ENCODE measurements around the gene FAM110D. TPM values are rescaled to one million over a fixed set of nuclear protein-coding genes. Genes with fewer than 3 reads are reported as not detected.

FAM110D gene
- total RNA-seq, 1 experiment from 2014 or later: 0.05 TPM

DNA sequence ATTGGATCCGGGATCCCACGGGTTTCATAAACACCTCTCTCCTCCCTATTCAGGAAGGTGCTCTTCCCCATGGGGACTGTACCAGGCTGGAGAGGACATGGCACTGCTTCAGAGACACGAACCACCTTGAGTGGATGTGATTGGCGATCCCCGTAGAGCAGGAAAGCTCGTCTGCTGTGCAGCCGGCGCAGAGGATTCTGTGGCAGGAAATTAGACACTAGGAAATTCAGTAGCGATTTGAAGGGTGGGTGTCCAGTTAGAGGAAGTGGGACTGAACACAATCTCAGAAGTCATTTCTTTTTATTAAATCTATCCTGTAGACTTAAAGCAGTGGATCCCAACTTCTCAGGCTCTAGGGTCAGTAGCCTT, 46.5 kb upstream of the FAM110D start:
- BruUV-seq (replicated peaks): no TSS peak
- intact Hi-C loops (cut with micrococcal nuclease; ENCODE audit: unreplicated experiment): loop anchor here (5.0 kb wide), 1 partner anchor 75 kb away; no protein-coding TSS in a partner anchor
- ChIA-PET CTCF (no interaction called here), POLR2A (no interaction called here)
- Histone ChIP-seq H3K36me3 (ENCODE audit: control insufficient read depth, insufficient read depth, low read length) (peaks cover 2% of the 10 kb centered on the region), H3K4me3 (ENCODE audit: low read depth in 2 of 2, low read length in 2 of 2) (peak overlapping the region; percentile 85 to 94), H3K9me3 (ENCODE audit: control insufficient read depth, insufficient read depth, low read depth, low read length) (no peaks in the 10 kb centered on the region), H3K4me1 (ENCODE audit: control insufficient read depth, insufficient read depth, low read length) (peaks cover 17% of the 10 kb centered on the region), H3K27ac (ENCODE audit: low read length) (peak overlapping the region; percentile 83), H3K27me3 (ENCODE audit: control insufficient read depth, insufficient read depth, low read length) (no peaks in the 10 kb centered on the region)
- ATAC-seq (peak; percentile 26), DNase-seq (ENCODE audit: low read depth, low spot score) (no peak)
- TF ChIP-seq TCF7L2 (IDR thresholded peaks at IDR 0.05; ENCODE audit: low read depth, low read length) (no peak), SIN3A (IDR thresholded peaks at IDR 0.05; ENCODE audit: borderline replicate concordance, insufficient read depth, low read depth, low read length) (no peak), POLR2AphosphoS5 (IDR thresholded peaks at IDR 0.05; ENCODE audit: low read depth, low read length) (no peak)
- TF ChIP-seq, protein P1, sequence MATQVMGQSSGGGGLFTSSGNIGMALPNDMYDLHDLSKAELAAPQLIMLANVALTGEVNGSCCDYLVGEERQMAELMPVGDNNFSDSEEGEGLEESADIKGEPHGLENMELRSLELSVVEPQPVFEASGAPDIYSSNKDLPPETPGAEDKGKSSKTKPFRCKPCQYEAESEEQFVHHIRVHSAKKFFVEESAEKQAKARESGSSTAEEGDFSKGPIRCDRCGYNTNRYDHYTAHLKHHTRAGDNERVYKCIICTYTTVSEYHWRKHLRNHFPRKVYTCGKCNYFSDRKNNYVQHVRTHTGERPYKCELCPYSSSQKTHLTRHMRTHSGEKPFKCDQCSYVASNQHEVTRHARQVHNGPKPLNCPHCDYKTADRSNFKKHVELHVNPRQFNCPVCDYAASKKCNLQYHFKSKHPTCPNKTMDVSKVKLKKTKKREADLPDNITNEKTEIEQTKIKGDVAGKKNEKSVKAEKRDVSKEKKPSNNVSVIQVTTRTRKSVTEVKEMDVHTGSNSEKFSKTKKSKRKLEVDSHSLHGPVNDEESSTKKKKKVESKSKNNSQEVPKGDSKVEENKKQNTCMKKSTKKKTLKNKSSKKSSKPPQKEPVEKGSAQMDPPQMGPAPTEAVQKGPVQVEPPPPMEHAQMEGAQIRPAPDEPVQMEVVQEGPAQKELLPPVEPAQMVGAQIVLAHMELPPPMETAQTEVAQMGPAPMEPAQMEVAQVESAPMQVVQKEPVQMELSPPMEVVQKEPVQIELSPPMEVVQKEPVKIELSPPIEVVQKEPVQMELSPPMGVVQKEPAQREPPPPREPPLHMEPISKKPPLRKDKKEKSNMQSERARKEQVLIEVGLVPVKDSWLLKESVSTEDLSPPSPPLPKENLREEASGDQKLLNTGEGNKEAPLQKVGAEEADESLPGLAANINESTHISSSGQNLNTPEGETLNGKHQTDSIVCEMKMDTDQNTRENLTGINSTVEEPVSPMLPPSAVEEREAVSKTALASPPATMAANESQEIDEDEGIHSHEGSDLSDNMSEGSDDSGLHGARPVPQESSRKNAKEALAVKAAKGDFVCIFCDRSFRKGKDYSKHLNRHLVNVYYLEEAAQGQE (IDR thresholded peaks at IDR 0.05; ENCODE audit: insufficient read depth in 1 of 2, low read depth in 2 of 2, low read length in 1 of 2): no peak
- TF ChIP-seq, protein P2, sequence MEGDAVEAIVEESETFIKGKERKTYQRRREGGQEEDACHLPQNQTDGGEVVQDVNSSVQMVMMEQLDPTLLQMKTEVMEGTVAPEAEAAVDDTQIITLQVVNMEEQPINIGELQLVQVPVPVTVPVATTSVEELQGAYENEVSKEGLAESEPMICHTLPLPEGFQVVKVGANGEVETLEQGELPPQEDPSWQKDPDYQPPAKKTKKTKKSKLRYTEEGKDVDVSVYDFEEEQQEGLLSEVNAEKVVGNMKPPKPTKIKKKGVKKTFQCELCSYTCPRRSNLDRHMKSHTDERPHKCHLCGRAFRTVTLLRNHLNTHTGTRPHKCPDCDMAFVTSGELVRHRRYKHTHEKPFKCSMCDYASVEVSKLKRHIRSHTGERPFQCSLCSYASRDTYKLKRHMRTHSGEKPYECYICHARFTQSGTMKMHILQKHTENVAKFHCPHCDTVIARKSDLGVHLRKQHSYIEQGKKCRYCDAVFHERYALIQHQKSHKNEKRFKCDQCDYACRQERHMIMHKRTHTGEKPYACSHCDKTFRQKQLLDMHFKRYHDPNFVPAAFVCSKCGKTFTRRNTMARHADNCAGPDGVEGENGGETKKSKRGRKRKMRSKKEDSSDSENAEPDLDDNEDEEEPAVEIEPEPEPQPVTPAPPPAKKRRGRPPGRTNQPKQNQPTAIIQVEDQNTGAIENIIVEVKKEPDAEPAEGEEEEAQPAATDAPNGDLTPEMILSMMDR (IDR thresholded peaks at IDR 0.05): no peak
- in situ Hi-C loops (cut with HindIII; ENCODE audit: low pct_unique_long_range_greater_than_20kb, low sequenced_read_pairs): no loop called here

DNA sequence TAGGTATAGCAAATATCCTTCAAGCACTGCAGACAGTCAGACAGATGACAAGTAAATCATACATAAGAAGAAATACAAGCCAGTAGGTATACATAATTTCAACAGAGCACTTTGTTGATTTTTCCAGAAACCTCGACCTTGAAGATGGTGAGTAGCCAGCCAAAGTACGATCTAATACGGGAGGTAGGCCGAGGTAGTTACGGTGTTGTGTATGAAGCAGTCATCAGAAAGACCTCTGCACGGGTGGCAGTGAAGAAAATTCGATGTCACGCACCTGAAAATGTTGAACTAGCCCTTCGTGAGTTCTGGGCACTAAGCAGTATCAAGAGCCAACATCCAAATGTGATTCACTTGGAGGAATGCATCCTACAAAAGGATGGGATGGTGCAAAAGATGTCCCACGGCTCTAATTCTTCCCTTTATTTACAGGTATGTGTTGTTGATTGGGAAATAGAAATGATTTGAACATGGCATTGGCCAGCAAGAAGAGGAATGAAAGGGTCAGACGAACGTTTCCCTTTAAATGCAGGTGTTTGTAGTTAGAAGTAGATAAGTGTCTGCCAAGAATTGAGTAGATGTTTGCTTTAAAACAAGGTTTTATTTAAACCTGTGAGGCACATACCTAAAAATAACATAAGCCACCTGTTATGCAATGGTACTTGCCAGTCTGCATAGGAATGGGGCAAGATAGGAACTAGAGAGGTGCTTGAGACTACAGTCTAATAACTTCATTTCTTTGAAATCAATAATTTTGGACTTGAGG, 44.5 kb upstream of the FAM110D start:
- no peaks in the 10 kb centered on the region for H3K27me3 ChIP-seq (ENCODE audit: control insufficient read depth, insufficient read depth, low read length)
- ChIA-PET POLR2A (no interaction called here), CTCF (no interaction called here)
- peaks cover 17% of the 10 kb centered on the region for H3K4me1 ChIP-seq (ENCODE audit: control insufficient read depth, insufficient read depth, low read length)
- no peak overlapping the region for H3K4me3 ChIP-seq (ENCODE audit: low read depth in 2 of 2, low read length in 2 of 2)
- ATAC-seq (no peak), DNase-seq (ENCODE audit: low read depth, low spot score) (no peak)
- in situ Hi-C loops (cut with HindIII; ENCODE audit: low pct_unique_long_range_greater_than_20kb, low sequenced_read_pairs): no loop called here
- intact Hi-C loops (cut with micrococcal nuclease; ENCODE audit: unreplicated experiment): loop anchor here (5.0 kb wide), 1 partner anchor 77 kb away; no protein-coding TSS in a partner anchor
- H3K27ac ChIP-seq (ENCODE audit: low read length): peak overlapping the region; percentile 8; the same call in 1 of the 2 replicates
- H3K9me3 ChIP-seq (ENCODE audit: control insufficient read depth, insufficient read depth, low read depth, low read length): no peaks in the 10 kb centered on the region
- BruUV-seq (replicated peaks): no TSS peak
- H3K36me3 ChIP-seq (ENCODE audit: control insufficient read depth, insufficient read depth, low read length): peaks cover 2% of the 10 kb centered on the region
- TF ChIP-seq POLR2AphosphoS5 (IDR thresholded peaks at IDR 0.05; ENCODE audit: low read depth, low read length) (no peak), SIN3A (IDR thresholded peaks at IDR 0.05; ENCODE audit: borderline replicate concordance, insufficient read depth, low read depth, low read length) (no peak), TCF7L2 (IDR thresholded peaks at IDR 0.05; ENCODE audit: low read depth, low read length) (no peak)
- TF ChIP-seq, protein P2 (IDR thresholded peaks at IDR 0.05): no peak
- TF ChIP-seq, protein P1 (IDR thresholded peaks at IDR 0.05; ENCODE audit: insufficient read depth in 1 of 2, low read depth in 2 of 2, low read length in 1 of 2): no peak

All from Panc1 (cell line).